HepG2 (cell line): ENCODE data around the gene GARS1. TPM values are rescaled to one million over a fixed set of nuclear protein-coding genes. Genes with fewer than 3 reads are reported as not detected.

Experiments used
- ATAC-seq: fragments of 200-7000 bp; cut with Tn5 transposase; 3 replicates; pipeline ENCODE4 v1.9.1; 2020; ENCODE audit warnings: mild to moderate bottlenecking, moderate library complexity
- BruUV-seq: library from RNA; stranded (reverse); fragments of 400-500 nt; replicated peaks from 2 replicates; lab custom pipeline; 2021; lab: Mats Ljungman, UMichigan
- CTCF ChIA-PET: fragments of 300-600 bp; formaldehyde crosslinking; extraction: SDS; loops from one replicate; lab custom pipeline; 2021; ENCODE audit warnings: low total read pairs, inconsistent platforms, low intra/inter-chr PET ratio; lab: Yijun Ruan, JAX
- POLR2A ChIA-PET: fragments of 350-600 bp; sonication (Branson Sonifier 250); formaldehyde crosslinking; loops from one replicate; lab custom pipeline; 2020; ENCODE audit warnings: antibody characterized with exemption, inconsistent platforms; lab: Yijun Ruan, JAX
- DNase-seq: peaks from one replicate; pipeline ENCODE4 v3.0.0-alpha.2; 2015; ENCODE audit warnings: low spot score
- FAIRE-seq: peaks from 3 replicates; lab custom pipeline; 2011; peaks lifted over from hg19 to GRCh38; lab: Jason Lieb, UNC
- H2AFZ ChIP-seq: one replicate; pipeline ENCODE4 v1.6.1; 2011; ENCODE audit warnings: low read length, inconsistent platforms
- H3K27ac ChIP-seq: fragments of 300-600 bp; 3 replicates; pipeline ENCODE4 v1.8.0; 2011; ENCODE audit warnings: mixed run types, mild to moderate bottlenecking, mixed read lengths, low read length, inconsistent platforms; ENCODE audit not compliant: insufficient read depth; ENCODE audit errors: extremely low read length
- H3K27me3 ChIP-seq, 2 experiments: fragments of 200-600 bp in 1 of 2; 2 replicates in 1 of 2; 3 replicates in 1 of 2; pipeline versions ENCODE4 v1.6.0 to v1.8.0; 2011; ENCODE audit warnings: low read length in 2 of 2, mild to moderate bottlenecking in 2 of 2, moderate library complexity in 2 of 2, inconsistent platforms in 1 of 2; ENCODE audit not compliant: insufficient read depth in 2 of 2, control insufficient read depth in 1 of 2
- H3K36me3 ChIP-seq, 2 experiments: fragments of 200-600 bp in 1 of 2; replicated peaks in 1 of 2; 2 replicates in 1 of 2; 3 replicates in 1 of 2; pipeline versions ENCODE4 v1.5.1 to v1.8.0; 2011; ENCODE audit warnings: low read length in 2 of 2, inconsistent platforms in 1 of 2; ENCODE audit not compliant: insufficient read depth in 2 of 2, control insufficient read depth in 1 of 2
- H3K4me1 ChIP-seq: 2 replicates; pipeline ENCODE4 v1.5.1; 2012; ENCODE audit warnings: low read length, inconsistent platforms; ENCODE audit not compliant: insufficient read depth
- H3K4me2 ChIP-seq: 2 replicates; pipeline ENCODE4 v1.6.0; 2011; ENCODE audit warnings: low read depth, low read length, inconsistent platforms
- H3K4me3 ChIP-seq, 3 experiments: fragments of 200-600 bp in 1 of 3; sonication (generic), shearing (Covaris generic) in 1 of 3; replicated peaks in 1 of 3; 2 replicates each; pipeline ENCODE4 v1.5.1; 2011 to 2016; ENCODE audit warnings: low read length in 3 of 3, inconsistent platforms in 2 of 3, low read depth in 2 of 3, mild to moderate bottlenecking in 2 of 3, control low read depth in 1 of 3, mixed read lengths in 1 of 3; ENCODE audit not compliant: insufficient read depth in 1 of 3
- H3K79me2 ChIP-seq: one replicate; pipeline ENCODE4 v1.6.1; 2011; ENCODE audit warnings: low read length, inconsistent platforms; ENCODE audit not compliant: insufficient read depth
- H3K9ac ChIP-seq: 2 replicates; pipeline ENCODE4 v1.6.0; 2011; ENCODE audit warnings: mild to moderate bottlenecking, low read depth, low read length, inconsistent platforms; ENCODE audit not compliant: insufficient read depth
- H3K9me3 ChIP-seq: 2 replicates; pipeline ENCODE4 v1.5.1; 2012; ENCODE audit warnings: mild to moderate bottlenecking, low read length
- H4K20me1 ChIP-seq: 2 replicates; pipeline ENCODE4 v1.6.0; 2011; ENCODE audit warnings: inconsistent platforms, mild to moderate bottlenecking, low read length, moderate library complexity; ENCODE audit not compliant: insufficient read depth
- ATF7 ChIP-seq, 2 experiments: fragments of 450-650 bp in 1 of 2; sonication (generic) in 1 of 2; formaldehyde crosslinking in 1 of 2; IDR thresholded peaks; 2 replicates each; pipeline versions ENCODE4 v1.4.0 to v1.6.1; 2016 to 2020; ENCODE audit warnings: antibody characterized with exemption in 1 of 2, mild to moderate bottlenecking in 1 of 2, missing genetic modification reagents in 1 of 2
- HMG20A ChIP-seq: IDR thresholded peaks from 2 replicates; pipeline ENCODE4 v1.6.1; 2016; ENCODE audit warnings: borderline replicate concordance
- MYC ChIP-seq: sonication (generic); formaldehyde crosslinking; IDR thresholded peaks from 2 replicates; pipeline ENCODE4 v1.9.0; 2021; ENCODE audit warnings: missing genetic modification reagents, borderline replicate concordance
- ZMAT3 ChIP-seq: sonication (generic); formaldehyde crosslinking; conservative IDR thresholded peaks from 2 replicates; pipeline ENCODE4 v1.7.0; 2021; ENCODE audit warnings: missing genetic modification reagents
- ZNF333 ChIP-seq: sonication (generic); formaldehyde crosslinking; IDR thresholded peaks from 2 replicates; pipeline ENCODE4 v1.4.0; 2020; ENCODE audit warnings: mild to moderate bottlenecking, missing genetic modification reagents, borderline replicate concordance
- WGBS: methylation state at CpG from one replicate; pipeline ENCODE4 v1.1.6; 2017; ENCODE audit warnings: low lambda C conversion rate; 5-methylcytosine and 5-hydroxymethylcytosine counted together
- in situ Hi-C: cut with HindIII; loops from 2 replicates; pipeline ENCODE4 v1.10.0; 2017; ENCODE audit warnings: low pct_unique_long_range_greater_than_20kb; ENCODE audit not compliant: extremely low pct_ligation_motif_present
- intact Hi-C: fragments of 100-400 bp; cut with micrococcal nuclease; formaldehyde crosslinking; loops from one replicate; pipeline ENCODE4 v1.10.0; 2022; ENCODE audit not compliant: unreplicated experiment
- polyA plus RNA-seq, 8 experiments: library from polyadenylated mRNA; depleted of rRNA in 3 of 8; stranded (reverse) in 7 of 8; unstranded in 1 of 8; fragments of >200 nt; fragmentation: Illumina TruSeq in 4 of 8; extraction: Trizol in 4 of 8; gene quantifications; 2 replicates each; pipeline versions ENCODE4 v1.2.1 to v1.2.3, GENCODE V29; 2011 to 2016; ENCODE audit warnings: low read depth in 4 of 8, missing spikeins in 1 of 8, mixed read lengths in 1 of 8; ENCODE audit not compliant: insufficient read depth in 1 of 8
- total RNA-seq, 5 experiments: library from RNA; depleted of rRNA; stranded (reverse); fragments of >200 nt; fragmentation: Illumina TruSeq; extraction: Trizol; gene quantifications; 2 replicates each; pipeline ENCODE4 v1.2.3, GENCODE V29; 2016; ENCODE audit warnings: low read depth in 1 of 5
- TF ChIP-seq, protein P1 (sequence below): sonication (generic); formaldehyde crosslinking; IDR thresholded peaks from 2 replicates; pipeline ENCODE4 v1.8.0; 2022; ENCODE audit warnings: mild to moderate bottlenecking, missing genetic modification reagents; ENCODE audit not compliant: insufficient replicate concordance

GARS1 gene
- total and polyA plus RNA-seq, 2 of the 13 experiments (the other 11 are each of a cell fraction or from before 2014, with no cell fraction given), result 140 to 460 TPM

DNA sequence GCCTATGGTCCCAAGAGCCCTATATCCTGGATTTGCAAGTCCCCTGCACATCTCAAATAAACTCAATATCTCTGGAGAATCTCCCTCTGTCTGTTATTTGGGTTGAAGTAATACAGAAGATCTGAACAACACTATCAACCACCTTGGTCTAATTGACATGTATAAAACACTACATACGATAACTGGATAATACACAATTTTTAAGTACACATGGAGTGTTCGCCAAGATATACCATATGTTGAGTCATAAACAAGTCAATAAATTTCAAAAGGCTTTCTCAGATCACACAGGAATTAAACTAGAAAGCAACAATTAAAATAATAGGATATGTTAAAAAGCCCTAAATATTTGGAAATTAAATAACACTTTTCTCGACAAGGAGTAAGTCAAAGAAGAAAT is 5.6 kb upstream of the GARS1 start:
- FAIRE-seq (no peak), DNase-seq (no peak), ATAC-seq (no peak)
- peaks cover 7% of the 10 kb centered on the region for H3K79me2 ChIP-seq
- no peak overlapping the region for H2AFZ ChIP-seq
- WGBS, result 96% methylated on average over 3 of the region's 3 CpGs
- no peak overlapping the region for H3K4me3 ChIP-seq
- in situ Hi-C loops (no loop called here), intact Hi-C loops (no loop called here)
- 0 out of 2 replicates have a peak, but pooled peaks cover 9% of the 10 kb centered on the region for H3K4me1 ChIP-seq
- H3K36me3 ChIP-seq, result peaks cover 0 to 5% of the 10 kb centered on the region in 2 experiments; a peak in 1 of 5 replicates
- CTCF ChIA-PET, result no interaction called here
- no peak for TF ChIP-seq ATF7 (IDR thresholded peaks at IDR 0.05)
- no peak for TF ChIP-seq ATF7 (CRISPR knock-in tag; IDR thresholded peaks at IDR 0.05)
- TF ChIP-seq, protein P1, sequence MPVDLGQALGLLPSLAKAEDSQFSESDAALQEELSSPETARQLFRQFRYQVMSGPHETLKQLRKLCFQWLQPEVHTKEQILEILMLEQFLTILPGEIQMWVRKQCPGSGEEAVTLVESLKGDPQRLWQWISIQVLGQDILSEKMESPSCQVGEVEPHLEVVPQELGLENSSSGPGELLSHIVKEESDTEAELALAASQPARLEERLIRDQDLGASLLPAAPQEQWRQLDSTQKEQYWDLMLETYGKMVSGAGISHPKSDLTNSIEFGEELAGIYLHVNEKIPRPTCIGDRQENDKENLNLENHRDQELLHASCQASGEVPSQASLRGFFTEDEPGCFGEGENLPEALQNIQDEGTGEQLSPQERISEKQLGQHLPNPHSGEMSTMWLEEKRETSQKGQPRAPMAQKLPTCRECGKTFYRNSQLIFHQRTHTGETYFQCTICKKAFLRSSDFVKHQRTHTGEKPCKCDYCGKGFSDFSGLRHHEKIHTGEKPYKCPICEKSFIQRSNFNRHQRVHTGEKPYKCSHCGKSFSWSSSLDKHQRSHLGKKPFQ, result no peak
- TF ChIP-seq MYC (CRISPR knock-in tag), result no peak
- no peak for TF ChIP-seq HMG20A (CRISPR knock-in tag)
- no peak for TF ChIP-seq ZNF333
- no peak for TF ChIP-seq ZMAT3 (CRISPR knock-in tag)
- POLR2A ChIA-PET, result no interaction called here
- H3K9me3 ChIP-seq, result 0 out of 2 replicates have a peak, but pooled peaks cover 5% of the 10 kb centered on the region
- H3K27me3 ChIP-seq, result no peaks in the 10 kb centered on the region; a peak in 1 of 5 replicates
- no TSS peak for BruUV-seq
- no peaks in the 10 kb centered on the region for H4K20me1 ChIP-seq
- no peak overlapping the region for H3K27ac ChIP-seq
- no peak overlapping the region for H3K9ac ChIP-seq
- no peak overlapping the region for H3K4me2 ChIP-seq
